ENCODE measurements around the gene PCDH7.
A peak's percentile ranks its signal among the peaks of the same experiment; 100 is the strongest.

The PCDH7 gene

GRCh38 chr4:30720021-30720660, at the start of gene PCDH7:
Gene PCDH7, plus strand, starts transcription at chr4:30720369. Its CDS starts 1,054 bp downstream, at chr4:30721423.
- DNase-seq, result peak; percentile 83

- no peak for DNase-seq
Observed at GRCh38 chr4:30671926-30672448, 48.2 kb upstream of the PCDH7 start.

- DNase-seq, result no peak
Observed at GRCh38 chr4:30696191-30696590, 24.0 kb upstream of the PCDH7 start.

- DNase-seq, result peak; percentile 39
Observed at GRCh38 chr4:30714408-30715031, 5.6 kb upstream of the PCDH7 start.

GRCh38 chr4:30716158-30716557, 4.0 kb upstream of the PCDH7 start:
- no peak for DNase-seq

GRCh38 chr4:30716681-30717207, 3.4 kb upstream of the PCDH7 start:
- DNase-seq, result no peak

- DNase-seq, result peak; percentile 84
Observed at GRCh38 chr4:30717208-30718020, 2.8 kb upstream of the PCDH7 start.

GRCh38 chr4:30718021-30718542, 2.1 kb upstream of the PCDH7 start:
- peak; percentile 89 for DNase-seq

GRCh38 chr4:30718641-30719453, 1.3 kb upstream of the PCDH7 start:
- DNase-seq, result no peak

- peak; percentile 89 for DNase-seq
Observed at GRCh38 chr4:30719454-30720020, 632 bp upstream of the PCDH7 start.

GRCh38 chr4:30720661-30721184, 554 bp downstream of the PCDH7 start:
- DNase-seq, result no peak

GRCh38 chr4:30721185-30722091, 1.3 kb downstream of the PCDH7 start:
- peak; percentile 70 for DNase-seq

GRCh38 chr4:30722092-30722358, 1.9 kb downstream of the PCDH7 start:
- DNase-seq, result no peak

- no peak for DNase-seq
Observed at GRCh38 chr4:30722359-30723200, 2.4 kb downstream of the PCDH7 start.

- no peak for DNase-seq
Observed at GRCh38 chr4:30723201-30723955, 3.2 kb downstream of the PCDH7 start.

GRCh38 chr4:30724247-30724646, 4.1 kb downstream of the PCDH7 start:
- DNase-seq, result no peak

- no peak for DNase-seq
Observed at GRCh38 chr4:30725562-30725961, 5.4 kb downstream of the PCDH7 start.

- no peak for DNase-seq
Observed at GRCh38 chr4:30726090-30726675, 6.0 kb downstream of the PCDH7 start.

- DNase-seq, result no peak
Observed at GRCh38 chr4:30727409-30727808, 7.2 kb downstream of the PCDH7 start.

Measured in left hindlimb (tissue), 1 donor.